Amniotic stem cell (primary cell): ENCODE measurements around the gene RAB36.

ENCODE experiments used
- DNase-seq: peaks from one replicate; lab custom pipeline; 2025; lab: John Stamatoyannopoulos, UW

Gene RAB36

GRCh38 chr22:23182309-23183060 lies 37.2 kb downstream of the RAB36 start:
- DNase-seq = no peak

DNA sequence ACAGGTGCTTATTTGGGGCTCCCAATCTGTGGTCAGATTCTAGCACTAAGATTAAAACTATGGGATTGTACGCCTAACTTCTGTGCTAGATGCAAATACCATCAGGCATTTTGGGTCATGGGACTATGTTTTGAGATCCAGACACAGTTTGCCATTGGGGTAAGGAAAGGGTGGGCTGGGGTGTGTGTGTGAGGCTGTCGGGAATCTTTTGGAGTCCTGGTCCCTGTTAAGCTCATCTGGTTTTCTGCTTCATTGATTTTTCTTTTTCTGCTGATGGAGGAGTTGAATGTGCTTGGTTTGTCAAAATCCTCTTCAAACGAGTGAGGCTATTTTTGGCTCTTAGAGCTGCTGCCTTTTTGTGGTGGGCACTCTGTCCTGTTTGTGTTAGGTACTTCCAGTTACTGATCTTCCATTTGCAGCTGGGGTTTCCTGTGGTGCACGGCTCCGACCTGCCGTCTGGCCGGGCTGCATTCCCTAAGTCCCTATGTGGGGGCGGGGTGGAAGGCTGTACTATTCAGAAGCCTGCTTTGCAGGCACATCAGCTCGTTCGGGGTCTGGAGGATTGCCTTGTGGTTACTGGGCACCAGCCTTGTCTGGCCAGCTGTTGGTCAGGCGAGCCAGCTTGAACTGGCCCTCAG lies 37.9 kb downstream of the RAB36 start:
- no peak for DNase-seq

DNA sequence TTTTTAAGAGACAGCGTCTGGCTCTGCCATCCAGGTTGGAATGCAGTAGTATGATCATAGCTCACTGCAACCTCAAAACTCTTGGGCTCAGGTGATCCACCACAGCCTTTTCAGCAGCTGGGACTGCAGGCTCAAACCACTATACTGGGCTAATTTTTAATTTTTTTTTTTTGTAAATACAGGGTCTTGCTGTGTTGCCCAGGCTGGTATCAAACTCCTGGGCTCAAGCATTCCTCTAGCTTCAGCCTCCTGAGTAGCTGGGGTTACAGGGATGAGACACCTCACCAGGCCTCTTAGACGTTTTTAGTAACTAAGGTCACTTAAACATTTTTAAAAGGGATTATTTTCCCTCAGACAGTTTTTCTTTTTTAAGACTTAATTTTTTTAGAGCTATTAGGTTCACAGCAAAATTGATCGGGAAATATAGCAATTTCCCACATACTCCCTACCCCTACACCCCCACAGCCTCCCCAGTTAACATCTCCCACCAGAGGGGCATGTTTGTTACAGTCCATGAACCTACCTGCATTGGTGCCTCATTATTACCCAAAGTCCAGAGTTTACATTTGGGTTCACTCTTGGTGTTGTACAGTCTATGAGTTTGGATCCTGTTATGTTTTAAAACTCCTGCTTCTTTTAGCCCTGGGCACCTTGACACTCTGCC lies 39.0 kb downstream of the RAB36 start:
- DNase-seq = no peak

GRCh38 chr22:23184764-23185113 lies 39.5 kb downstream of the RAB36 start:
- no peak for DNase-seq

- no peak for DNase-seq
Observed at GRCh38 chr22:23187211-23187610, 41.9 kb downstream of the RAB36 start.

DNA sequence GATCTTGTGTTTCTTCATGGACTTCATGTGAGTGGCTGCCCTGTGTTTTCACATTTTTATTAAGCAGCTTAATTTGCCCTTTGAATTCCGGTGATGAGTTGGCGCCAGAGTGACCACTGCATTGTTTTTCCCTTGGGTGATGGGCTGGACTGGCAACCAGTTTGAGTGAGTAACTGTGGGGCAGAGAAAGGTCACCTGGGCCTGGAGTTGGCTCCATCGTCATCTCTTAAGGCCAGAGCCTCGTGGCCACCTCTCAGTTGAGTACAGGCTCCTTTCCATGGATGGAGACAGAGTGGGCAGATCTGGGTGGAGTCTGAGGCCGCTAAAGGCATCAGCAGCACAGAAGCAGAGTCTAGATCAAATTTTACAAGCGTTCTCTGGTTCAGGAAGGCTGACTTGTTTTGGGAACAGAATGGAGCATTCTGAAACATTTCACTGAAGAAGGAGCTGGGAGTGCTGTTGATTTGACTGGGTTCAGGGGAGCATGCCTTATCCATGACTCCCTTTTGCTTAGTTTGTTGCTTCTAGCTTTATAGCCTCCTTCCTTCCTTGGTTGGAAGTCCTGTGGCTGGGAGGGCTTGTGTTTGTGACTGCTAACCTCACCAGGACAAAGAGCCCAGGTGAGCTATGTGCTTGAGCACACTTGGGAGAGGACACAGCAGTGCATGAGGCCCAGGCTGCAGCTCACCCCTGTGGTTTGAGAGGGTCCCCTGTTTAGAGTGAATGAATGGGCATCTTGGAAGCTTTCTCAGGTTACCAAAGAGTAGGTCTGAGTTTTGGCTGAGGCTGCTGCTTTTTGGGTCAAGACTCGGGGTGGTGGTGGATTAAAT lies 42.8 kb downstream of the RAB36 start:
- DNase-seq = no peak

DNA sequence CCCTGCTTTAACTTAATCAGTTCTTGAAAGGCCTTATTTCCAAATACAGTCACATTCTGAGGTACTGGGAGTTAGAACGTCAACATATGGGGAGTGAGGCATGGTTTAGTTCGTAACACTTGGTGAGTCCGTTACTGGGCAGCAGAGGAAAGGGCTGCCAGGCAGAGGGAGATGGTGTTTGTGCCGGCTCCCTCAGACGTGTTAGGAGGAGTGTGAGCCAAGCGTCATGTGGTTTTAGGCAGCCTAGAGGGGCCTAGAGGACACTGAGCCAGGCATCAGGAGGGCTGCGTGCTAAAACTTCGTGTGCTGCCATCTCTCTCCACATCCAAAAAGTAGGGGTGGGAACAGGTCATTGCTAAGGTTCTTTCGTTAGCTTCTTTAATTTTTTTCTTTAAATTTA lies 45.2 kb downstream of the RAB36 start:
- no peak for DNase-seq

DNA sequence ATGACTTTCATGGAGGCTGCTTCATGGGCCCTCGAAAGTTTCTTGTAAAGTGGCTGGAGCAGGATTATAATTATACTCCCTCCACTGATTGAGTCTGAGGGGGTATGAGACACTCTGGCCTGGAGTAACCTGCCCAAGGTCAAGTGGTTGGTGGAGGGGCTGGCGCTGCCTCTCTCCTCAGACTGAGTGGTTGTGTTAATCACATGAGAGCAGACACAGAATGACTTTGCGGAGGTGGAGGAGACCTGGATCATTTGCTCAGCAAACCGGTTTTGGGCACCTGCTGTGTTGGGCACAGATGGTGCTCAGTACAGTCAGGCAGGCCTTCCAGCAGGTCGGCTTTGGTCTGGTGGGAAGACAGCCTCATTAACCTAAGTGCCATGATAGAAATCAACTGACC lies 46.9 kb downstream of the RAB36 start:
- DNase-seq = no peak

GRCh38 chr22:23192558-23192957 lies 47.3 kb downstream of the RAB36 start:
- DNase-seq = no peak

DNA sequence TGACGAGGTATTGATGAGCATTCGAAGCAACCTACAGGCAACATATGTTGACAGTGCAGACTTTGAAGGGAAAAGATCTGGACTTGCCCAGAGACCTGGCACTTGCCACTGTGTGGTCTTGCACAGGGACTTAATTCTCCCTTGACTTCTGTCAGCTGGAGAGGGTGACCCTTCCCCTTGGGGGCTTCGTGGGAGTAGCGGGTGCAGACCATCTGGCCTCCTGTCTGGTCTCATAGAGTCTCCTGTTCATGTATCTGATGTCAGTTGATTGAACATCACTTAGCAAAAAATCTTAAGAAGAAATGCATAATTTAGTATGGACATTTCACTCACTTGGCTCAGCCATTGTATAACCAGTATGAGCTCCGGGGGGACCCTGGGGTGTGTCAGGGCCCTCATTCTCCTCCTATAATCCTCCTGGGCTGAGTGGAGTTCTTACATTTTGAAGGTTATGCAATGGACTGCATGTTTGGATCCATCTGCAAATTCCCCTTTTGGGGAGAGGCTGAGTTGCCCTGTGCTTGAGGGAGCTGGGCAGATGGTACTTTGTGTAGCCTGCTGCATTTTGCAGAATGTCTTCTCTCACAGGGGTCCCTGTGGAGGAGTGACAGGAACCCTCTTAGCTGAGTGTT lies 48.0 kb downstream of the RAB36 start:
- no peak for DNase-seq

- DNase-seq = no peak
Observed at GRCh38 chr22:23193882-23194281, 48.6 kb downstream of the RAB36 start.

GRCh38 chr22:23196165-23196564 lies 50.9 kb downstream of the RAB36 start:
- no peak for DNase-seq

- DNase-seq = no peak
Observed at GRCh38 chr22:23197836-23198235, 52.6 kb downstream of the RAB36 start.

DNA sequence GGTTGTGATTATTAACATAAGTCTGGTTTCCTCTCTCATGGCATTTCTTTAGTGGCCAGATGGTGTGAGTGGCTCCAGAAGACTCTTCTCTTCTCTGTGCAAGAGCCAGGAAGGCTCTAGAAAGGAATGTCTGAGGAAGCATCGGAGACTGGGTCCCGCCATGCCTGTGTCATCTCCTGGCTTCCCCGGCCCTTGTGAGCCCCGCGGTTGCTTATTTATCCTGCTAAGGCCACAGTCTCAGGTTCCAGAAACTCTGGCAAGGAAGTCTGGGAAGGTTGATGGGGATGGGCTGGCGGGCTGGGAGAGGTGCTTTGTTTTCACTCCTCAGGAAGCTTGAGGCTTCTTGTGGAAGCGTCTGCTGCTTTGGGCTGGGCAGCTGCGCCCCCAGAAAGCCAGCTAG lies 53.9 kb downstream of the RAB36 start:
- DNase-seq = no peak

DNA sequence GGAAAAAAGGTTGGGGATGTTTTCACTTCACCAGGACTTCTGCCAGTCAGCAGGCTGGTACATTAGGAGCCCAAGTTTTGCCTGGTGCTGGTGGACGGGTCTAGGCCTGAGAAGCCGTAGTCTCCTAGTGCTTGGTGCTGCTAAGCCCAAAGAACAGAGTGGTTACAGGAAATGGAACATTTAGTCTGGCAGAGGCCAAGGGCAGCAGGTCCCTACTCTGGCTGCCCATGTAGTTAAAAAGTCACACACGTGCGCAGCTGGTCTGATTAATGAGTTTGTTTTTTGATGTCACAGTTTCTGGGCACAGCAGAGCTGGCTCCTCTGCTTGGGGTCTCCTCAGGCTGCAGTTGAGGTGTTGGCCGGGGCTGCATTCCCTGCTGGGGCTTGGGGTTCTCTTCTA lies 55.6 kb downstream of the RAB36 start:
- DNase-seq = no peak

GRCh38 chr22:23202812-23203451 lies 57.7 kb downstream of the RAB36 start:
- no peak for DNase-seq

GRCh38 chr22:23203452-23204124 lies 58.3 kb downstream of the RAB36 start:
- DNase-seq = no peak

DNA sequence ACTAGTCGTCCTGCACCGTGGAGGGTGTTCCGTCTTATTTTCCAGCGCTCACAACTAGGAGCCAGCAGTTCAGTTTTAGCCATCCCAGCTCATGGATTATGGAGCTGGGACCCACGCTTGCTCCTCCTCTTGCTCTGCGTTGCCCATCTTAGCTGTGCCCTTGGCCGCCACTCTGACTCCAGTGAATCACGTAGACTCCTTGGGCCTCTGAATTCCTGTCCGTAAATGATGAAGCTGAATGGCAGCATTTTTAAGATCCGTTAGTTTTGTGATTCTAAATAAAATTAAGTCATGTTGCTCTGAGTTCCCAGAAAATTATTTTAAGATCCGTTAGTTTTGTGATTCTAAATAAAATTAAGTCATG lies 58.8 kb downstream of the RAB36 start:
- DNase-seq = no peak

DNA sequence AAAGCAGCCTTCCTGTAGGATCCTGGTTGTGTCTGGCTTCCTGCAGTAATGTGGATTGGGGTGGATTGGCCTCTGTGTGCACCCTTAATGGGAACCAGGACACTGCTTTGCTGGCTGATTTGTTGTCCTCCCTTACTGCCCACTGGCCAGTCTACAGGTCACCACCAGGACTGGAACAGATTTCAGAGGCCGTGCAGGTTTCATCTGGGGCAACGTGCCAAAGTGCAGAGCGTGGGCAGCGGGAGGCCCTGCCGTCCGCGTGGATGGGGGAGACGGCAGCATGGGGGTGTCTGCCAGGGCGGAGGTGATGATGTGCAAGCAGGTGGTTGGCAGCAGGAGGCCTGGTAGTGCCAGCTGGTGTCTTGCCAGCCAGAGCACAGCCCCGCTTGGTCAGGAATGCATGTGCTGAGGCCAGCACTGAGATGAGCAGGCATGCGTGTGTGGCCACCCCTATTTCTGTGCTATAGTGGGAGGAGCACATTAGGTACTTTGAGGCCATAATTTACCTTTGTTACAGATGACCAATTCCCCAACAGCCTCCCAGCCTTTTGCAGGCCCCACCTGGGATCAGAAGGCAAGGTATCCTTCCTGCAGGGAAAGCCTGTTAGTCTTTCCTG lies 59.4 kb downstream of the RAB36 start:
- DNase-seq = no peak

- DNase-seq = no peak
Observed at GRCh38 chr22:23205339-23206049, 60.2 kb downstream of the RAB36 start.
